ENCODE results near the gene IRGQ.
A peak's percentile ranks its signal among the peaks of the same experiment; 100 is the strongest.

The IRGQ gene

DNA sequence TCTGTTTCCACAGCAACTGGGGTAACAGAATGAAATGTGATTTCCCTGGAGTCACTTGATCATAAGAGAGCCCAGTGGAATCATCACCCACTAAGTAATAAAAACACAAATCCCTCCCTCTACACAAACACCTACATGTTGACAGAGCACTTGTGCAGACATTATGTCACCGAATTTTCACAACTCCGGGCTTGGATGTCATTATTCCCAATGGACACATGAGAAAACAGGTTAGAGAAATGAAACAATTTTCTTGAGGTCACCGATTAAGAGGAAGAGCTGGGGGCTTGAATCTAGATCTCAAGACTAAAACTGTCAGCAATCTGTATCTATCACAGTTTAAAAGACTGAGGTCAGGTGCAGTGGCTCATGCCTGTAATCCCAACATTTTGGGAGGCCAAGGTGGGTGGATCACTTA is 23.8 kb downstream of the IRGQ start (continued):
- TF ChIP-seq, protein P1, sequence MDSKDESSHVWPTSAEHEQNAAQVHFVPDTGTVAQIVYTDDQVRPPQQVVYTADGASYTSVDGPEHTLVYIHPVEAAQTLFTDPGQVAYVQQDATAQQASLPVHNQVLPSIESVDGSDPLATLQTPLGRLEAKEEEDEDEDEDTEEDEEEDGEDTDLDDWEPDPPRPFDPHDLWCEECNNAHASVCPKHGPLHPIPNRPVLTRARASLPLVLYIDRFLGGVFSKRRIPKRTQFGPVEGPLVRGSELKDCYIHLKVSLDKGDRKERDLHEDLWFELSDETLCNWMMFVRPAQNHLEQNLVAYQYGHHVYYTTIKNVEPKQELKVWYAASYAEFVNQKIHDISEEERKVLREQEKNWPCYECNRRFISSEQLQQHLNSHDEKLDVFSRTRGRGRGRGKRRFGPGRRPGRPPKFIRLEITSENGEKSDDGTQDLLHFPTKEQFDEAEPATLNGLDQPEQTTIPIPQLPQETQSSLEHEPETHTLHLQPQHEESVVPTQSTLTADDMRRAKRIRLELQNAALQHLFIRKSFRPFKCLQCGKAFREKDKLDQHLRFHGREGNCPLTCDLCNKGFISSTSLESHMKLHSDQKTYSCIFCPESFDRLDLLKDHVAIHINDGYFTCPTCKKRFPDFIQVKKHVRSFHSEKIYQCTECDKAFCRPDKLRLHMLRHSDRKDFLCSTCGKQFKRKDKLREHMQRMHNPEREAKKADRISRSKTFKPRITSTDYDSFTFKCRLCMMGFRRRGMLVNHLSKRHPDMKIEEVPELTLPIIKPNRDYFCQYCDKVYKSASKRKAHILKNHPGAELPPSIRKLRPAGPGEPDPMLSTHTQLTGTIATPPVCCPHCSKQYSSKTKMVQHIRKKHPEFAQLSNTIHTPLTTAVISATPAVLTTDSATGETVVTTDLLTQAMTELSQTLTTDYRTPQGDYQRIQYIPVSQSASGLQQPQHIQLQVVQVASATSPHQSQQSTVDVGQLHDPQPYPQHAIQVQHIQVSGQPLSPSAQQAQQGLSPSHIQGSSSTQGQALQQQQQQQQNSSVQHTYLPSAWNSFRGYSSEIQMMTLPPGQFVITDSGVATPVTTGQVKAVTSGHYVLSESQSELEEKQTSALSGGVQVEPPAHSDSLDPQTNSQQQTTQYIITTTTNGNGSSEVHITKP (tag by site-specific recombination; IDR thresholded peaks at IDR 0.05) = peak; percentile 72
- peak; percentile 39 for TF ChIP-seq ZNF585B (tag by site-specific recombination; IDR thresholded peaks at IDR 0.05)
- TF ChIP-seq ZFP41 (tag by site-specific recombination; IDR thresholded peaks at IDR 0.05; ENCODE audit: borderline replicate concordance) = no peak
- TF ChIP-seq ZNF629 (tag by site-specific recombination; IDR thresholded peaks at IDR 0.05) = peak; percentile 97
- no peak for TF ChIP-seq ZNF707 (tag by site-specific recombination; IDR thresholded peaks at IDR 0.05)
- TF ChIP-seq, protein P2, sequence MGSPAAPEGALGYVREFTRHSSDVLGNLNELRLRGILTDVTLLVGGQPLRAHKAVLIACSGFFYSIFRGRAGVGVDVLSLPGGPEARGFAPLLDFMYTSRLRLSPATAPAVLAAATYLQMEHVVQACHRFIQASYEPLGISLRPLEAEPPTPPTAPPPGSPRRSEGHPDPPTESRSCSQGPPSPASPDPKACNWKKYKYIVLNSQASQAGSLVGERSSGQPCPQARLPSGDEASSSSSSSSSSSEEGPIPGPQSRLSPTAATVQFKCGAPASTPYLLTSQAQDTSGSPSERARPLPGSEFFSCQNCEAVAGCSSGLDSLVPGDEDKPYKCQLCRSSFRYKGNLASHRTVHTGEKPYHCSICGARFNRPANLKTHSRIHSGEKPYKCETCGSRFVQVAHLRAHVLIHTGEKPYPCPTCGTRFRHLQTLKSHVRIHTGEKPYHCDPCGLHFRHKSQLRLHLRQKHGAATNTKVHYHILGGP (tag by site-specific recombination; IDR thresholded peaks at IDR 0.05) = no peak; the same call in 1 of the 2 replicates
- TF ChIP-seq ZNF121 (tag by site-specific recombination; IDR thresholded peaks at IDR 0.05) = no peak
- TF ChIP-seq, protein P3, sequence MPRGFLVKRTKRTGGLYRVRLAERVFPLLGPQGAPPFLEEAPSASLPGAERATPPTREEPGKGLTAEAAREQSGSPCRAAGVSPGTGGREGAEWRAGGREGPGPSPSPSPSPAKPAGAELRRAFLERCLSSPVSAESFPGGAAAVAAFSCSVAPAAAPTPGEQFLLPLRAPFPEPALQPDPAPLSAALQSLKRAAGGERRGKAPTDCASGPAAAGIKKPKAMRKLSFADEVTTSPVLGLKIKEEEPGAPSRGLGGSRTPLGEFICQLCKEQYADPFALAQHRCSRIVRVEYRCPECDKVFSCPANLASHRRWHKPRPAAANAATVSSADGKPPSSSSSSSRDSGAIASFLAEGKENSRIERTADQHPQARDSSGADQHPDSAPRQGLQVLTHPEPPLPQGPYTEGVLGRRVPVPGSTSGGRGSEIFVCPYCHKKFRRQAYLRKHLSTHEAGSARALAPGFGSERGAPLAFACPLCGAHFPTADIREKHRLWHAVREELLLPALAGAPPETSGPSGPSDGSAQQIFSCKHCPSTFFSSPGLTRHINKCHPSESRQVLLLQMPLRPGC (tag by site-specific recombination; IDR thresholded peaks at IDR 0.05) = peak; percentile 96
- TF ChIP-seq, protein P4, sequence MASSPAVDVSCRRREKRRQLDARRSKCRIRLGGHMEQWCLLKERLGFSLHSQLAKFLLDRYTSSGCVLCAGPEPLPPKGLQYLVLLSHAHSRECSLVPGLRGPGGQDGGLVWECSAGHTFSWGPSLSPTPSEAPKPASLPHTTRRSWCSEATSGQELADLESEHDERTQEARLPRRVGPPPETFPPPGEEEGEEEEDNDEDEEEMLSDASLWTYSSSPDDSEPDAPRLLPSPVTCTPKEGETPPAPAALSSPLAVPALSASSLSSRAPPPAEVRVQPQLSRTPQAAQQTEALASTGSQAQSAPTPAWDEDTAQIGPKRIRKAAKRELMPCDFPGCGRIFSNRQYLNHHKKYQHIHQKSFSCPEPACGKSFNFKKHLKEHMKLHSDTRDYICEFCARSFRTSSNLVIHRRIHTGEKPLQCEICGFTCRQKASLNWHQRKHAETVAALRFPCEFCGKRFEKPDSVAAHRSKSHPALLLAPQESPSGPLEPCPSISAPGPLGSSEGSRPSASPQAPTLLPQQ (tag by site-specific recombination; IDR thresholded peaks at IDR 0.05) = peak; percentile 85
- TF ChIP-seq SCRT1 (tag by site-specific recombination; IDR thresholded peaks at IDR 0.05; ENCODE audit: borderline replicate concordance) = peak; percentile 90
- peak; percentile 98 for TF ChIP-seq SCRT2 (tag by site-specific recombination; IDR thresholded peaks at IDR 0.05)
- TF ChIP-seq, protein P5, sequence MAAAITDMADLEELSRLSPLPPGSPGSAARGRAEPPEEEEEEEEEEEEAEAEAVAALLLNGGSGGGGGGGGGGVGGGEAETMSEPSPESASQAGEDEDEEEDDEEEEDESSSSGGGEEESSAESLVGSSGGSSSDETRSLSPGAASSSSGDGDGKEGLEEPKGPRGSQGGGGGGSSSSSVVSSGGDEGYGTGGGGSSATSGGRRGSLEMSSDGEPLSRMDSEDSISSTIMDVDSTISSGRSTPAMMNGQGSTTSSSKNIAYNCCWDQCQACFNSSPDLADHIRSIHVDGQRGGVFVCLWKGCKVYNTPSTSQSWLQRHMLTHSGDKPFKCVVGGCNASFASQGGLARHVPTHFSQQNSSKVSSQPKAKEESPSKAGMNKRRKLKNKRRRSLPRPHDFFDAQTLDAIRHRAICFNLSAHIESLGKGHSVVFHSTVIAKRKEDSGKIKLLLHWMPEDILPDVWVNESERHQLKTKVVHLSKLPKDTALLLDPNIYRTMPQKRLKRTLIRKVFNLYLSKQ (tag by site-specific recombination; IDR thresholded peaks at IDR 0.05; ENCODE audit: borderline replicate concordance) = no peak
- peak; percentile 76 for TF ChIP-seq GLIS1 (tag by site-specific recombination; IDR thresholded peaks at IDR 0.05)
- no peak for TF ChIP-seq ZIC2 (tag by site-specific recombination; IDR thresholded peaks at IDR 0.05)
- no peak for TF ChIP-seq MYNN (tag by site-specific recombination; IDR thresholded peaks at IDR 0.05; ENCODE audit: borderline replicate concordance)
- TF ChIP-seq ZNF324 (tag by site-specific recombination; IDR thresholded peaks at IDR 0.05) = no peak
- 0 out of 2 replicates have a peak, but pooled peaks have one; percentile 12 for TF ChIP-seq KLF7 (tag by site-specific recombination; IDR thresholded peaks at IDR 0.05; ENCODE audit: borderline replicate concordance)
- peak; percentile 86 for TF ChIP-seq KLF10 (tag by site-specific recombination; IDR thresholded peaks at IDR 0.05)
- TF ChIP-seq, protein P6, sequence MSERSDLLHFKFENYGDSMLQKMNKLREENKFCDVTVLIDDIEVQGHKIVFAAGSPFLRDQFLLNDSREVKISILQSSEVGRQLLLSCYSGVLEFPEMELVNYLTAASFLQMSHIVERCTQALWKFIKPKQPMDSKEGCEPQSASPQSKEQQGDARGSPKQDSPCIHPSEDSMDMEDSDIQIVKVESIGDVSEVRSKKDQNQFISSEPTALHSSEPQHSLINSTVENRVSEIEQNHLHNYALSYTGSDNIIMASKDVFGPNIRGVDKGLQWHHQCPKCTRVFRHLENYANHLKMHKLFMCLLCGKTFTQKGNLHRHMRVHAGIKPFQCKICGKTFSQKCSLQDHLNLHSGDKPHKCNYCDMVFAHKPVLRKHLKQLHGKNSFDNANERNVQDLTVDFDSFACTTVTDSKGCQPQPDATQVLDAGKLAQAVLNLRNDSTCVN (tag by site-specific recombination; optimal IDR thresholded peaks at IDR 0.05) = no peak
- no peak for TF ChIP-seq ZBTB7A (tag by site-specific recombination; IDR thresholded peaks at IDR 0.05; ENCODE audit: low read depth)
- TF ChIP-seq, protein P7, sequence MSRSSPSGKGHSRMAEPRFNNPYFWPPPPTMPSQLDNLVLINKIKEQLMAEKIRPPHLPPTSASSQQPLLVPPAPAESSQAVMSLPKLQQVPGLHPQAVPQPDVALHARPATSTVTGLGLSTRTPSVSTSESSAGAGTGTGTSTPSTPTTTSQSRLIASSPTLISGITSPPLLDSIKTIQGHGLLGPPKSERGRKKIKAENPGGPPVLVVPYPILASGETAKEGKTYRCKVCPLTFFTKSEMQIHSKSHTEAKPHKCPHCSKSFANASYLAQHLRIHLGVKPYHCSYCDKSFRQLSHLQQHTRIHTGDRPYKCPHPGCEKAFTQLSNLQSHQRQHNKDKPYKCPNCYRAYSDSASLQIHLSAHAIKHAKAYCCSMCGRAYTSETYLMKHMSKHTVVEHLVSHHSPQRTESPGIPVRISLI (tag by site-specific recombination; IDR thresholded peaks at IDR 0.05) = no peak
- peak; percentile 87 for TF ChIP-seq ZBTB21 (tag by site-specific recombination; IDR thresholded peaks at IDR 0.05)
- TF ChIP-seq, protein P8, sequence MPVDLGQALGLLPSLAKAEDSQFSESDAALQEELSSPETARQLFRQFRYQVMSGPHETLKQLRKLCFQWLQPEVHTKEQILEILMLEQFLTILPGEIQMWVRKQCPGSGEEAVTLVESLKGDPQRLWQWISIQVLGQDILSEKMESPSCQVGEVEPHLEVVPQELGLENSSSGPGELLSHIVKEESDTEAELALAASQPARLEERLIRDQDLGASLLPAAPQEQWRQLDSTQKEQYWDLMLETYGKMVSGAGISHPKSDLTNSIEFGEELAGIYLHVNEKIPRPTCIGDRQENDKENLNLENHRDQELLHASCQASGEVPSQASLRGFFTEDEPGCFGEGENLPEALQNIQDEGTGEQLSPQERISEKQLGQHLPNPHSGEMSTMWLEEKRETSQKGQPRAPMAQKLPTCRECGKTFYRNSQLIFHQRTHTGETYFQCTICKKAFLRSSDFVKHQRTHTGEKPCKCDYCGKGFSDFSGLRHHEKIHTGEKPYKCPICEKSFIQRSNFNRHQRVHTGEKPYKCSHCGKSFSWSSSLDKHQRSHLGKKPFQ (tag by site-specific recombination; IDR thresholded peaks at IDR 0.05) = no peak
- TF ChIP-seq WT1 (tag by site-specific recombination; IDR thresholded peaks at IDR 0.05) = peak; percentile 98
- no peak for TF ChIP-seq HOXD13 (CRISPR knock-in tag; IDR thresholded peaks at IDR 0.05; ENCODE audit: borderline replicate concordance)
- peak; percentile 87 for TF ChIP-seq ZNF843 (tag by site-specific recombination; IDR thresholded peaks at IDR 0.05)
- TF ChIP-seq ZSCAN30 (tag by site-specific recombination; IDR thresholded peaks at IDR 0.05) = peak; percentile 59; the same call in 1 of the 2 replicates
